T-cell (primary cell): ENCODE data around the gene COBLL1. TPM values are rescaled to one million over a fixed set of nuclear protein-coding genes. Genes with fewer than 3 reads are reported as not detected.

Source experiments
- ATAC-seq, 4 experiments: fragments of 200-7000 bp in 3 of 4; fragments of 150-1000 bp in 1 of 4; cut with Tn5 transposase; replicated peaks in 1 of 4; 1 replicate in 3 of 4; 2 replicates in 1 of 4; pipeline ENCODE4 v1.10.0; 2021; ENCODE audit warnings: moderate library complexity in 3 of 4, mild to moderate bottlenecking in 2 of 4, moderate number of reproducible peaks in 1 of 4
- CTCF ChIA-PET, 2 donors: fragments of 300-600 bp; sonication (Branson Sonifier 250); formaldehyde crosslinking; loops; one replicate each; lab custom pipeline; 2022; ENCODE audit warnings: antibody characterized with exemption in 2 of 2; lab: Charles Lee
- POLR2A ChIA-PET, 2 donors: fragments of 300-600 bp; sonication (Branson Sonifier 250); formaldehyde crosslinking; loops; one replicate each; lab custom pipeline; 2022; ENCODE audit warnings: antibody characterized with exemption in 2 of 2; lab: Charles Lee
- DNase-seq, 35 experiments: peaks; one replicate each; pipeline versions ENCODE4 v3.0.0 to v3.0.0-alpha.2; 2013 to 2023
- H3K27ac ChIP-seq: one replicate; pipeline ENCODE4 v1.5.1; 2013; ENCODE audit warnings: low read length
- H3K27me3 ChIP-seq, 2 experiments: replicated peaks in 1 of 2; 1 replicate in 1 of 2; 2 replicates in 1 of 2; pipeline versions ENCODE4 v1.6.1 to v1.7.0; 2013; ENCODE audit warnings: low read length in 1 of 2, mixed read lengths in 1 of 2; ENCODE audit not compliant: control insufficient read depth in 2 of 2, insufficient read depth in 2 of 2; ENCODE audit errors: extremely low read depth in 1 of 2
- H3K36me3 ChIP-seq, 2 donors: 1 replicate in 1 of 2; 2 replicates in 1 of 2; pipeline versions ENCODE4 v1.6.1 to v1.7.0; 2013; ENCODE audit warnings: low read length in 1 of 2; ENCODE audit not compliant: control insufficient read depth in 2 of 2, insufficient read depth in 1 of 2; ENCODE audit errors: extremely low read depth in 1 of 2
- H3K4me1 ChIP-seq, 2 experiments: 1 replicate in 1 of 2; 2 replicates in 1 of 2; pipeline versions ENCODE4 v1.6.1 to v1.7.0; 2013; ENCODE audit warnings: low read length in 2 of 2, mixed read lengths in 1 of 2; ENCODE audit not compliant: insufficient read depth in 2 of 2, control insufficient read depth in 1 of 2; ENCODE audit errors: extremely low read depth in 1 of 2
- H3K4me3 ChIP-seq, 2 donors: 1 replicate in 1 of 2; 2 replicates in 1 of 2; pipeline versions ENCODE4 v1.5.1 to v1.7.0; 2013; ENCODE audit warnings: mild to moderate bottlenecking in 2 of 2, low read length in 1 of 2, moderate library complexity in 1 of 2; ENCODE audit not compliant: control insufficient read depth in 1 of 2; ENCODE audit errors: extremely low read depth in 1 of 2
- H3K9me3 ChIP-seq: 2 replicates; pipeline ENCODE4 v1.7.0; 2013
- H3K27ac Mint-ChIP-seq, 2 donors: one replicate each; pipeline ENCODE4 v1.8.0; 2020 to 2021; ENCODE audit warnings: mild to moderate bottlenecking in 2 of 2, mixed read lengths in 2 of 2
- H3K27me3 Mint-ChIP-seq, 2 donors: one replicate each; pipeline ENCODE4 v1.8.0; 2021 to 2022; ENCODE audit warnings: mixed read lengths in 2 of 2
- H3K36me3 Mint-ChIP-seq: one replicate; pipeline ENCODE4 v1.8.0; 2021; ENCODE audit warnings: mixed read lengths
- H3K4me1 Mint-ChIP-seq, 3 donors: one replicate each; pipeline ENCODE4 v1.8.0; 2020 to 2022; ENCODE audit warnings: mixed read lengths in 3 of 3, mild to moderate bottlenecking in 1 of 3
- H3K4me3 Mint-ChIP-seq, 3 donors: one replicate each; pipeline ENCODE4 v1.8.0; 2020 to 2022; ENCODE audit warnings: mild to moderate bottlenecking in 3 of 3, mixed read lengths in 3 of 3, moderate library complexity in 3 of 3
- H3K9me3 Mint-ChIP-seq, 3 donors: one replicate each; pipeline ENCODE4 v1.8.0; 2020 to 2022; ENCODE audit warnings: mixed read lengths in 3 of 3
- WGBS: methylation state at CpG from one replicate; pipeline ENCODE4 v1.1.5; 2013; ENCODE audit warnings: missing lambda C conversion rate; ENCODE audit not compliant: insufficient coverage; 5-methylcytosine and 5-hydroxymethylcytosine counted together
- total RNA-seq, 35 experiments: library from RNA in 6 of 35; stranded (reverse) in 6 of 35; fragments of 120-200 nt in 1 of 35; gene quantifications; one replicate each; pipeline versions ENCODE4 v1.2.1 to v1.2.4 and lab custom pipeline; 2013 to 2026

The COBLL1 gene
- total RNA-seq, 5 donors from 2014 or later (not counting 1 experiment from before 2014, with no cell fraction given) = 0.68 to 5.1 (median 1.9) TPM

DNA sequence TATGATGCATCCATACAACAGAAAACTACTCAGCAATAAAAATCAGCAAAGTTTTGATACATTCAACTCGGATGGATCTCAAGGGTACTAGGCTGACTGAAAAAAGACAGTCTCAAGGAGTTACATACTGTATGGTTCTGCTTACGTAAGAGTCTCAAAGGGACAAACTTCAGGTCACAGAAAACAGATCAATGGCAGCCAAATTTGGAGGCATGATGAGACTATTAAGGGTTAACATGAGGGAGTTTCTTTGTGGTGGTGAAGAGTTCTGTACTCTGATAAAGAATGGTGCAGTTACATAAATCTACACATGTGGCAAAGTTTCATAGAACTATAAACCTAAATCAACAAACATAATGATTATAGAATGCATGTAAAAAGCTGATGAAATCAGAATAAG lies 81.4 kb downstream of the COBLL1 start:
- ATAC-seq (no peak), DNase-seq (no peak)
- Mint-ChIP-seq H3K4me3 (no peak overlapping the region), H3K36me3 (no peaks in the 10 kb centered on the region), H3K4me1 (no peaks in the 10 kb centered on the region), H3K27ac (no peak overlapping the region), H3K9me3 (no peaks in the 10 kb centered on the region), H3K27me3 (no peaks in the 10 kb centered on the region)
- Histone ChIP-seq H3K27ac (no peak overlapping the region), H3K9me3 (no peaks in the 10 kb centered on the region), H3K4me3 (no peak overlapping the region), H3K4me1 (no peaks in the 10 kb centered on the region), H3K36me3 (no peaks in the 10 kb centered on the region), H3K27me3 (no peaks in the 10 kb centered on the region)
- POLR2A ChIA-PET = no interaction called here
- WGBS = no CpG with 5 or more reads among the region's 2 CpGs
- CTCF ChIA-PET = no interaction called here

DNA sequence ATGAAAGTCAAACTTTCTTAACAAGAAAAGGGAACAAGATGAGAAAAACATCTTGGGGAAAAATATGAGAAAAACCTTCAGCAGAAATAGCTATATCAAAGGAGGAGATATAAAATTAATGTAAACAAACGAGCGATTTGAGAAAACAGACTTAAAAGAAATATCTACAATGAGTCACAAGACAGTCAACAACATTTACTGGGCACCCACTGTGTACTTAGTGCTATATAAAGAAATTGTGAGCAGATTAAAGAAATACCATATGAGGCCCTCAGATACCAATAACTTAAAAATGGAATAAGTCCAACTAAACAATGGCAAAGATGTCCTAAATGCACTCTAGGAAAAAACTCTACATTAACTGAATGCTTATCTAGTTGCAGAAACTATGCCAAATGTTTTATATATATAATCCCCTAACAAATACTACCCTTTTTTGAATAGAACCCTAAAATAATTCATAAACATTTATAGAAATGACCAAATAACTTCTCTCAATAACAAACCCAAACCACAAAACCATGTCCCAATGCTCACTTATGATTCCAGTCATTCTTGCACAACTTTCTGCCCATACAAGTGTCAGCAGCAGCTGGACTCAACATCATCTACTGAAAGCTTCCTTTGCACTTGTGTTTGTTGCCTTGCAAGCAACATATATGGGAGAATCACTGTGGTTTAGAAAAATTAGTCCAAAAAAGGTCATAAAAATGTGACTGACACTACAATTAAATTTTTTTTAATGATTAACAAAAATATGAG lies 83.5 kb downstream of the COBLL1 start:
- no peaks in the 10 kb centered on the region for H3K9me3 ChIP-seq
- POLR2A ChIA-PET = no interaction called here
- no peak overlapping the region for H3K4me3 ChIP-seq
- H3K27me3 ChIP-seq = no peaks in the 10 kb centered on the region
- no peak overlapping the region for H3K27ac ChIP-seq
- H3K9me3 Mint-ChIP-seq = peaks cover 0 to 2% (median 0%) of the 10 kb centered on the region in 3 donors
- no peaks in the 10 kb centered on the region for H3K4me1 Mint-ChIP-seq
- no peak overlapping the region for H3K27ac Mint-ChIP-seq
- no peaks in the 10 kb centered on the region for H3K4me1 ChIP-seq
- DNase-seq (no peak), ATAC-seq (no peak)
- no peaks in the 10 kb centered on the region for H3K36me3 ChIP-seq
- no peaks in the 10 kb centered on the region for H3K27me3 Mint-ChIP-seq
- no peaks in the 10 kb centered on the region for H3K36me3 Mint-ChIP-seq
- CTCF ChIA-PET = no interaction called here
- no peak overlapping the region for H3K4me3 Mint-ChIP-seq
- no CpG with 5 or more reads among the region's 2 CpGs for WGBS

DNA sequence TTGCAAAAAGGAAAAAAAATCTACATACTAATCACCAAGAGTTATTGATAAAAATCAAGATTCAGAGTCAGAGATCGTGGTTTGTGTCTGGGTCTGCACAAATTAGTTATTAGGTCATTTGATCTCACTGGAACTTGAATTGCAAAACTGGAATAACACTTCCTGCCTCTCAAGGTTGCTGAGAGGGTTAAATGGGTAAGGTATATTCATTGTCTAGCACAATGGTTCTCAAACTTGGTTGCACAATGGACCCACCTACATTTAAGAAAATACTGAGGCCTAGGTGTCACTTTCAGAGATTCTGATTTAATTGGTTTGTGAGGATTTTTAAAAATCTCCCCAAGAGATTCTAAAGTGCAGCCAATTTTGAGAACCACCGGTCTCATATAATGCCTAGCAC lies 84.8 kb downstream of the COBLL1 start:
- Histone ChIP-seq H3K4me1 (no peaks in the 10 kb centered on the region), H3K9me3 (no peaks in the 10 kb centered on the region), H3K36me3 (no peaks in the 10 kb centered on the region), H3K4me3 (no peak overlapping the region), H3K27me3 (no peaks in the 10 kb centered on the region), H3K27ac (no peak overlapping the region)
- Mint-ChIP-seq H3K27ac (no peak overlapping the region), H3K4me1 (no peaks in the 10 kb centered on the region), H3K36me3 (no peaks in the 10 kb centered on the region), H3K9me3 (peaks cover 0 to 3% (median 0%) of the 10 kb centered on the region in 3 donors), H3K27me3 (no peaks in the 10 kb centered on the region), H3K4me3 (no peak overlapping the region)
- ChIA-PET POLR2A (no interaction called here), CTCF (no interaction called here)
- ATAC-seq (no peak), DNase-seq (no peak)
- WGBS = no CpG with 5 or more reads among the region's 2 CpGs

DNA sequence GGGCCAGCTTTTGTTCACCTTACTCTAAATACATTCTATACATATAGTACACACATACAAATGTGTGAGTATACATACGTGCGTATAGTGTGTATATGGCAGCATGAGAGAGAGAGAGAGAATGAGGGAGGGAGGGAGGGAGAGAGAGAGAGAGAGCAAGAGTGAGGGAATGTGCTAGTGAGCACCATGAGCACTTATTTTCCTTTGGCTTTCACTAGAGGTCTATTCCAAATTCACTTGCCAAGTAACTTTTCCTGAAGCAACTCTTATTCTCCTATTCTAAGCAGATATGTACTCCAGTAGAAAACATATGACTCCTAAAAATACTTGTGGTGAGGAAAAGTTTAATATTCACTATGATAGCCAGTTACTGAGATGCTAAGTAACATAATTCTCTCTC lies 85.7 kb downstream of the COBLL1 start:
- Mint-ChIP-seq H3K27ac (no peak overlapping the region), H3K4me3 (no peak overlapping the region), H3K4me1 (no peaks in the 10 kb centered on the region), H3K9me3 (peaks cover 0 to 3% (median 2%) of the 10 kb centered on the region in 3 donors), H3K27me3 (no peaks in the 10 kb centered on the region), H3K36me3 (no peaks in the 10 kb centered on the region)
- no peaks in the 10 kb centered on the region for H3K4me1 ChIP-seq
- H3K27me3 ChIP-seq = no peaks in the 10 kb centered on the region
- H3K9me3 ChIP-seq = no peaks in the 10 kb centered on the region
- no peak overlapping the region for H3K4me3 ChIP-seq
- no CpG with 5 or more reads among the region's 2 CpGs for WGBS
- POLR2A ChIA-PET = no interaction called here
- CTCF ChIA-PET = no interaction called here
- ATAC-seq (no peak), DNase-seq (no peak)
- H3K27ac ChIP-seq = no peak overlapping the region
- no peaks in the 10 kb centered on the region for H3K36me3 ChIP-seq

DNA sequence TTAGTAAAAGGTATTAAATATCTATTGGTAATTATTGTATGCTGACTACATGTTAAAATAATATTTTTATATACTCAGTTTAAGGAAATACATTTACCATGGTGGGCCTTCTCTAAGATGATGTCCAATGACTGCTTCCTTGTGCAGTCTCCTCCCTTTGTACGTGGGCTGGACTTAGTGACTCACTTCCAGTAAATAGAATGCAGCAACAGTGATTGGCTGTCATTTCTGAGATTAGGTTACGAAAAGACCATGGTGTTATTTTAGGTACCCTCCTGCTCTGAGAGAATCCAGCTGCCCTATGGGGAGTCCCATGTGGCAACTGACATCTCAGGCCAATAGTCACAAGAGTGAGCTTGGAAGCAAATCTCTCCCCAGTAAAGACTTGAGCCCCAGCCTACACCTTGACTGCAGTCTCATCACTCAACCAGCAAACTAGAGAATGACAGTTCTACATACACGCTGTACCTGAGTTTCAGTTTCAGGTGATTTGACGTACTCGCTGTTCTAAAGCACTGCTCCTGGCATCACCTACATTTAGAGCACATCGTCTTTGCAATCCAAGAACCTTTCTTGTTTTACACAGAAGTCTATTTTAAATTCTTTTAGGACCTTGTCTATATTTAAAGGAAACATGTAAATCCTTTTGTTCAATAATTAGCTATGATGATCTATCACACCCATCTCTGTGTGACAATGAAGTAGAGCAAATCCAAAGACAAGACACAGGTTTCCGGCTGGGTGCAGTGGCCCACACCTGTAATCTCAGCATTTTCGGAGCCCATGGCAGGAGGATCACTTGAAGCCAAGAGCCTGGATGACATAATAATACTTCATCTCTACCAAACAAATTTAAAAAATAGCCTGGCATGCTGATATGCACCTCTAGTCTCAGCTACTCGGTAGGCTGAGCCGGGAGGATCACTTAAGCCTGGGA lies 87.2 kb downstream of the COBLL1 start:
- Histone ChIP-seq H3K9me3 (no peaks in the 10 kb centered on the region), H3K36me3 (no peaks in the 10 kb centered on the region), H3K27me3 (no peaks in the 10 kb centered on the region), H3K4me3 (no peak overlapping the region), H3K27ac (no peak overlapping the region), H3K4me1 (no peaks in the 10 kb centered on the region)
- no peaks in the 10 kb centered on the region for H3K27me3 Mint-ChIP-seq
- no peak overlapping the region for H3K4me3 Mint-ChIP-seq
- no peak overlapping the region for H3K27ac Mint-ChIP-seq
- H3K4me1 Mint-ChIP-seq = no peaks in the 10 kb centered on the region
- POLR2A ChIA-PET = no interaction called here
- CTCF ChIA-PET = no interaction called here
- WGBS = 85% methylated on average over 7 of the region's 10 CpGs
- no peaks in the 10 kb centered on the region for H3K36me3 Mint-ChIP-seq
- H3K9me3 Mint-ChIP-seq = peaks cover 0 to 6% (median 2%) of the 10 kb centered on the region in 3 donors
- DNase-seq (no peak), ATAC-seq (no peak)

DNA sequence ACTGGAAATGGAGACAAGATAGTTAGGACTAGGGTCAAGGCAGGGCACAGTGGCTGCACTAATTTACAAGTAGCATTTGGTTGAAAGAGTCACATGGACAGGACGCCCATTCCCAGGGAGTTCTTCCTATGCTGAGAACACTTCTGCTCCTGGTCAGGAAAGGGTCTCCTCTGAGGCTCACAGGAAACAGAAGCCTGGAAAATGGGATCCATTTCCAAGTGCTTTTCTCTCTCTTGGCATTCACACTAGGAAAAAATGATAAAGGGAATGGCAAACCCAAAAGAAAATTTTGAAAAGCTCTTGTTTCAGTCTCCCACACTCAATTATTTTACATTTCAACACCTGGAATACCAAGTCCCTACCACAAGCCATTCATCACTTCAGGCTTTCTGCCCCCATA lies 88.7 kb downstream of the COBLL1 start:
- POLR2A ChIA-PET = no interaction called here
- H3K36me3 Mint-ChIP-seq = no peaks in the 10 kb centered on the region
- peaks cover 0 to 6% (median 2%) of the 10 kb centered on the region in 3 donors for H3K9me3 Mint-ChIP-seq
- no peaks in the 10 kb centered on the region for H3K36me3 ChIP-seq
- DNase-seq (no peak), ATAC-seq (no peak)
- H3K27ac ChIP-seq = no peak overlapping the region
- no peaks in the 10 kb centered on the region for H3K27me3 Mint-ChIP-seq
- no peak overlapping the region for H3K4me3 Mint-ChIP-seq
- no peaks in the 10 kb centered on the region for H3K27me3 ChIP-seq
- H3K27ac Mint-ChIP-seq = no peak overlapping the region
- no peaks in the 10 kb centered on the region for H3K4me1 ChIP-seq
- H3K4me3 ChIP-seq = no peak overlapping the region
- no CpG with 5 or more reads among the region's 1 CpG for WGBS
- no peaks in the 10 kb centered on the region for H3K4me1 Mint-ChIP-seq
- no peaks in the 10 kb centered on the region for H3K9me3 ChIP-seq
- CTCF ChIA-PET = no interaction called here
